ENCODE results near the gene CLSTN2. TPM values are rescaled to one million over a fixed set of nuclear protein-coding genes. Genes with fewer than 3 reads are reported as not detected.

Gene CLSTN2
- total RNA-seq, 2 donors from 2014 or later: 13.6 to 28.3 TPM

DNA sequence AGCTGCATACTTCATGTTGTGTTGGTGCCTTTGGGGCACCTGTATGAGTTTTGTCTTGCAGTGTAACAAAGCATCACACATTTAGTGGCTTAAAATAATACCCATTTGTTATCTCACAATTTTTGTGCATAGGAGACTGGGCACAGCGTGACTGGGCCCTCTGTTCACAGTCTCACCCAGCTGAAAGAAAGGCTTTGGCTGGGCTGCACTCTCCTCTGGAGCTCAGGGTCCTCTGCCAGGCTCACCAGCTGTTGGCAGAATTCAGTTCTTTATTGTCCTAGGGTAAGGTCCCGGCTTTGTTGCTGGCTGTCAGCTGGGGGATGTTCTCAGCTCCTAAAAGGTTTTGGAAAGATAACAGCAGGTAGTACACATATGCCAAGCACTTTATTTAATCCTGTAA lies 263.3 kb downstream of the CLSTN2 start:
- H3K9me3 ChIP-seq: peaks cover 0 to 8% of the 10 kb centered on the region in 2 donors
- H3K27ac ChIP-seq: no peak overlapping the region
- H3K4me3 ChIP-seq: no peak overlapping the region
- TF ChIP-seq CTCF (IDR thresholded peaks at IDR 0.05): no peak
- peaks cover 0 to 13% of the 10 kb centered on the region in 2 donors for H3K4me1 ChIP-seq
- no peak for DNase-seq (ENCODE audit: low spot score)
- H3K27me3 ChIP-seq: no peaks in the 10 kb centered on the region
- H3K36me3 ChIP-seq: no peaks in the 10 kb centered on the region

- no peak for DNase-seq (ENCODE audit: low spot score)
- Histone ChIP-seq H3K36me3 (no peaks in the 10 kb centered on the region), H3K27me3 (no peaks in the 10 kb centered on the region), H3K27ac (no peak overlapping the region), H3K4me3 (no peak overlapping the region), H3K4me1 (peaks cover 0 to 13% of the 10 kb centered on the region in 2 donors), H3K9me3 (peaks cover 0 to under 1% of the 10 kb centered on the region in 2 donors)
- TF ChIP-seq CTCF (IDR thresholded peaks at IDR 0.05): no peak
Observed at GRCh38 chr3:140199008-140199407, 264.0 kb downstream of the CLSTN2 start.

DNA sequence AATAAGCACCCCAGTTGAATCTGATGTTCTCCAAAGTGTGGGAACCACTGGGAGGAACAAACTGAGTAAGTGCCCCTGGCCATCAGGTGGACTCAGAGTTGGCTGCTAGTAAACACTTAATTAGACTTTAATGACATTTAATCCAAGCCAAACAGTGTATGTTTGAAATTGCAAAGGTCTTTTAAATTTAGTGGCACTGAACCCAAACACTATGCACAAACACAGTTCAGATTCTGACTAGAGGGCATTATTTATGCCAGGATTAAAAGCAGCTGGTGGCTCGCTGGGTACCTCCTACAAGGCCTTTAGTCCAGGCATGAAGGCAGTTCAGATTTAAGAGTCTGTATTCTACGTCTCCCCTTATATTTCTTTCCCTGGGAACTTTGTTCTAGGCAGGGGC lies 264.8 kb downstream of the CLSTN2 start:
- Histone ChIP-seq H3K27ac (no peak overlapping the region), H3K27me3 (no peaks in the 10 kb centered on the region), H3K4me1 (peaks cover 0 to 13% of the 10 kb centered on the region in 2 donors), H3K4me3 (no peak overlapping the region), H3K36me3 (no peaks in the 10 kb centered on the region), H3K9me3 (no peaks in the 10 kb centered on the region)
- no peak for TF ChIP-seq CTCF (IDR thresholded peaks at IDR 0.05)
- no peak for DNase-seq (ENCODE audit: low spot score)

DNA sequence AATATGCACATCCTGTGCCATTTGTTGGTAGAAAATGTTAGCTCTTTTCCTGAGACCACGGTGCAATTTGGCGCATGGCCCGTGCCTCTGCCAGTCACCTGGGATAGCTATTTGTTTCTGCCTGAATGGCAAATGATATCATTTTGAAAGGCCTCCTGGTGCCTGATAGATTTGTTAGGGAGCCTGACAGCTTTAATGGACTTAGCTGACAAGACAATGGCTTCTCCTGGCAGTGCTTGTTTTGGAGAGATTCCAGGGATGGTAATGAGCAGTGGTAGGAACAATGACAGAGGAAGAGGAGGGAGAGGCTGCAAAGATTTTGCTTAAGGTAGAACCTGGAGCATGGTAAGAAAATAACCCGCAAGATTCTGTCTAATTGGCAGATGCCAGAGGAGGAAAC lies 268.5 kb downstream of the CLSTN2 start:
- peaks cover 0 to 6% of the 10 kb centered on the region in 2 donors for H3K4me1 ChIP-seq
- no peak for TF ChIP-seq CTCF (IDR thresholded peaks at IDR 0.05)
- H3K36me3 ChIP-seq: no peaks in the 10 kb centered on the region
- no peaks in the 10 kb centered on the region for H3K9me3 ChIP-seq
- no peak overlapping the region for H3K4me3 ChIP-seq
- H3K27ac ChIP-seq: no peak overlapping the region
- no peaks in the 10 kb centered on the region for H3K27me3 ChIP-seq
- no peak for DNase-seq (ENCODE audit: low spot score)

DNA sequence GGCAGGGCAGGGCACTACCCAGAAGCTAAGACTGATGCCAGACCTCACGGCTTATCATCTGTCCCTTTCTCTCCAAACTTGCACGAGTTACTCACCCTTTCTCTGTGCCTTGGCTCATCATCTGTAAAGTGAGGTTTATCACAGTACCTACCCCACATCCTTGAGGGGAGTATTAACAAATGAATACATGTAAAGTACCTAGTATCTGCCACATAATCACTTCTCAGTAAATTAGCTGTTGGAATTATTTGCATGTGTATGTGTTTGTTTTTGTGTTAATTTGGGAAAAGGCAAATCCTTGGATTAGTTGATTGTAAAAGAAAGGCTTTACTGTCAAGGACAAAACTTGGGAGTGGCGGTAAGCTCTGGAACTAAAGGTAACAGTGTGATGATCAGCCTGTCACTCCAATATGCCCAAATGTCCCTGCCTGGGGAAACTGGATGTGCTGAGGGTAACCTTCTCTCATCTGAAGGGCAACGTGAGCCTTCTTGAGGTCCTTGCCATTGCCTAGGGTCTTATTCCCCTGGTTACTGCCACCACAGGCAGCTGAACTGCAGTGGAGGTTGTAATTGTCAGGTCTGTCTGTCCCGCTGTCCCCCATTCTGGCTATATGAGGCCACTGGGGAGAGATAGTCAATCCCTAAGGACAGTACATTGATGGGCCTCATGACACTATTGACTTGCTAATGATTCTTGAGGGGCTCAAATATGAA lies 269.4 kb downstream of the CLSTN2 start:
- Histone ChIP-seq H3K27me3 (no peaks in the 10 kb centered on the region), H3K4me3 (no peak overlapping the region), H3K9me3 (no peaks in the 10 kb centered on the region), H3K27ac (no peak overlapping the region), H3K36me3 (no peaks in the 10 kb centered on the region), H3K4me1 (peaks cover 0 to 6% of the 10 kb centered on the region in 2 donors)
- TF ChIP-seq CTCF (IDR thresholded peaks at IDR 0.05): no peak
- DNase-seq (ENCODE audit: low spot score): no peak

- no peak for TF ChIP-seq CTCF (IDR thresholded peaks at IDR 0.05)
- H3K36me3 ChIP-seq: no peaks in the 10 kb centered on the region
- DNase-seq (ENCODE audit: low spot score): no peak
Observed at GRCh38 chr3:140205598-140205997, 270.6 kb downstream of the CLSTN2 start.

More at GRCh38 chr3:140205598-140205997, 270.6 kb downstream of the CLSTN2 start:
- H3K27ac ChIP-seq: no peak overlapping the region
- no peaks in the 10 kb centered on the region for H3K27me3 ChIP-seq
- H3K4me3 ChIP-seq: no peak overlapping the region
- no peaks in the 10 kb centered on the region for H3K9me3 ChIP-seq
- peaks cover 0 to 6% of the 10 kb centered on the region in 2 donors for H3K4me1 ChIP-seq

All from right atrium auricular region (tissue), 2 donors.